ENCODE results near the gene BLTP2.

BLTP2 gene

GRCh38 chr17:28644787-28645575 is at the start of gene BLTP2:
Gene BLTP2 (minus strand): TSS chr17:28645158. CDS start chr17:28645056, 102 bp downstream.
- peak within 1 kb of the TSS; percentile 83 for H3K27ac ChIP-seq (ENCODE audit: low read depth, low read length)
- H3K27me3 ChIP-seq (ENCODE audit: control insufficient read depth in 1 of 2, insufficient read depth in 2 of 2, low read length in 2 of 2): no peaks in the 10 kb centered on the region
- peaks cover 30 to 42% of the 10 kb centered on the region in 2 donors for H3K4me1 ChIP-seq (ENCODE audit: control insufficient read depth in 1 of 2, insufficient read depth in 2 of 2, low read length in 2 of 2)
- no peaks in the 10 kb centered on the region for H3K9me3 ChIP-seq (ENCODE audit: control insufficient read depth in 1 of 2, low read length in 2 of 2)
- H3K36me3 ChIP-seq (ENCODE audit: control insufficient read depth in 1 of 2, insufficient read depth in 2 of 2, low read length in 2 of 2): peaks cover 25 to 45% of the 10 kb centered on the region in 2 donors
- H3K9ac ChIP-seq (ENCODE audit: low read depth in 1 of 2, low read length in 2 of 2): peak within 1 kb of the TSS; percentile 81 to 93
- H3K4me3 ChIP-seq (ENCODE audit: low read depth in 1 of 2, low read length in 2 of 2): peak within 1 kb of the TSS; percentile 94 to 96

GRCh38 chr17:28693869-28694268 is 48.9 kb upstream of the BLTP2 start:
- peaks cover 61 to 87% of the 10 kb centered on the region in 2 donors for H3K36me3 ChIP-seq (ENCODE audit: control insufficient read depth in 1 of 2, insufficient read depth in 2 of 2, low read length in 2 of 2)

GRCh38 chr17:28689011-28689410 is 44.1 kb upstream of the BLTP2 start:
- no peak overlapping the region for H3K4me3 ChIP-seq (ENCODE audit: low read depth in 1 of 2, low read length in 2 of 2)
- H3K4me1 ChIP-seq (ENCODE audit: control insufficient read depth in 1 of 2, insufficient read depth in 2 of 2, low read length in 2 of 2): peaks cover 0 to 6% of the 10 kb centered on the region in 2 donors
- H3K9me3 ChIP-seq (ENCODE audit: control insufficient read depth in 1 of 2, low read length in 2 of 2): no peaks in the 10 kb centered on the region
- no peak overlapping the region for H3K9ac ChIP-seq (ENCODE audit: low read depth in 1 of 2, low read length in 2 of 2)
- peaks cover 70 to 88% of the 10 kb centered on the region in 2 donors for H3K36me3 ChIP-seq (ENCODE audit: control insufficient read depth in 1 of 2, insufficient read depth in 2 of 2, low read length in 2 of 2)
- no peak overlapping the region for H3K27ac ChIP-seq (ENCODE audit: low read depth, low read length)
- no peaks in the 10 kb centered on the region for H3K27me3 ChIP-seq (ENCODE audit: control insufficient read depth in 1 of 2, insufficient read depth in 2 of 2, low read length in 2 of 2)

More at GRCh38 chr17:28693869-28694268, 48.9 kb upstream of the BLTP2 start:
- no peaks in the 10 kb centered on the region for H3K9me3 ChIP-seq (ENCODE audit: control insufficient read depth in 1 of 2, low read length in 2 of 2)
- H3K27me3 ChIP-seq (ENCODE audit: control insufficient read depth in 1 of 2, insufficient read depth in 2 of 2, low read length in 2 of 2): no peaks in the 10 kb centered on the region
- peaks cover 15 to 22% of the 10 kb centered on the region in 2 donors for H3K4me1 ChIP-seq (ENCODE audit: control insufficient read depth in 1 of 2, insufficient read depth in 2 of 2, low read length in 2 of 2)
- H3K4me3 ChIP-seq (ENCODE audit: low read depth in 1 of 2, low read length in 2 of 2): no peak overlapping the region
- H3K9ac ChIP-seq (ENCODE audit: low read depth in 1 of 2, low read length in 2 of 2): no peak overlapping the region
- H3K27ac ChIP-seq (ENCODE audit: low read depth, low read length): no peak overlapping the region

GRCh38 chr17:28688481-28688880 is 43.5 kb upstream of the BLTP2 start:
- H3K4me1 ChIP-seq (ENCODE audit: control insufficient read depth in 1 of 2, insufficient read depth in 2 of 2, low read length in 2 of 2): peaks cover 0 to 6% of the 10 kb centered on the region in 2 donors
- H3K27ac ChIP-seq (ENCODE audit: low read depth, low read length): no peak overlapping the region
- H3K36me3 ChIP-seq (ENCODE audit: control insufficient read depth in 1 of 2, insufficient read depth in 2 of 2, low read length in 2 of 2): peaks cover 67 to 86% of the 10 kb centered on the region in 2 donors
- no peaks in the 10 kb centered on the region for H3K9me3 ChIP-seq (ENCODE audit: control insufficient read depth in 1 of 2, low read length in 2 of 2)
- H3K27me3 ChIP-seq (ENCODE audit: control insufficient read depth in 1 of 2, insufficient read depth in 2 of 2, low read length in 2 of 2): no peaks in the 10 kb centered on the region
- H3K9ac ChIP-seq (ENCODE audit: low read depth in 1 of 2, low read length in 2 of 2): no peak overlapping the region
- no peak overlapping the region for H3K4me3 ChIP-seq (ENCODE audit: low read depth in 1 of 2, low read length in 2 of 2)

GRCh38 chr17:28686296-28686695 is 41.3 kb upstream of the BLTP2 start:
- Histone ChIP-seq H3K9me3 (ENCODE audit: control insufficient read depth in 1 of 2, low read length in 2 of 2) (no peaks in the 10 kb centered on the region), H3K27me3 (ENCODE audit: control insufficient read depth in 1 of 2, insufficient read depth in 2 of 2, low read length in 2 of 2) (no peaks in the 10 kb centered on the region), H3K9ac (ENCODE audit: low read depth in 1 of 2, low read length in 2 of 2) (no peak overlapping the region), H3K36me3 (ENCODE audit: control insufficient read depth in 1 of 2, insufficient read depth in 2 of 2, low read length in 2 of 2) (peaks cover 85 to 97% of the 10 kb centered on the region in 2 donors), H3K4me1 (ENCODE audit: control insufficient read depth in 1 of 2, insufficient read depth in 2 of 2, low read length in 2 of 2) (peaks cover 0 to 6% of the 10 kb centered on the region in 2 donors), H3K4me3 (ENCODE audit: low read depth in 1 of 2, low read length in 2 of 2) (no peak overlapping the region), H3K27ac (ENCODE audit: low read depth, low read length) (no peak overlapping the region)

- Histone ChIP-seq H3K9me3 (ENCODE audit: control insufficient read depth in 1 of 2, low read length in 2 of 2) (no peaks in the 10 kb centered on the region), H3K9ac (ENCODE audit: low read depth in 1 of 2, low read length in 2 of 2) (no peak overlapping the region), H3K27me3 (ENCODE audit: control insufficient read depth in 1 of 2, insufficient read depth in 2 of 2, low read length in 2 of 2) (no peaks in the 10 kb centered on the region), H3K36me3 (ENCODE audit: control insufficient read depth in 1 of 2, insufficient read depth in 2 of 2, low read length in 2 of 2) (peaks cover 85 to 94% of the 10 kb centered on the region in 2 donors), H3K4me1 (ENCODE audit: control insufficient read depth in 1 of 2, insufficient read depth in 2 of 2, low read length in 2 of 2) (peaks cover 0 to 6% of the 10 kb centered on the region in 2 donors), H3K4me3 (ENCODE audit: low read depth in 1 of 2, low read length in 2 of 2) (no peak overlapping the region), H3K27ac (ENCODE audit: low read depth, low read length) (no peak overlapping the region)
Observed at GRCh38 chr17:28685366-28685765, 40.4 kb upstream of the BLTP2 start.

GRCh38 chr17:28684963-28685362 is 40.0 kb upstream of the BLTP2 start:
- no peak overlapping the region for H3K9ac ChIP-seq (ENCODE audit: low read depth in 1 of 2, low read length in 2 of 2)

GRCh38 chr17:28682655-28683054 is 37.7 kb upstream of the BLTP2 start:
- Histone ChIP-seq H3K4me3 (ENCODE audit: low read depth in 1 of 2, low read length in 2 of 2) (no peak overlapping the region), H3K9ac (ENCODE audit: low read depth in 1 of 2, low read length in 2 of 2) (no peak overlapping the region)

More at GRCh38 chr17:28684963-28685362, 40.0 kb upstream of the BLTP2 start:
- no peaks in the 10 kb centered on the region for H3K27me3 ChIP-seq (ENCODE audit: control insufficient read depth in 1 of 2, insufficient read depth in 2 of 2, low read length in 2 of 2)
- no peaks in the 10 kb centered on the region for H3K9me3 ChIP-seq (ENCODE audit: control insufficient read depth in 1 of 2, low read length in 2 of 2)
- H3K4me1 ChIP-seq (ENCODE audit: control insufficient read depth in 1 of 2, insufficient read depth in 2 of 2, low read length in 2 of 2): peaks cover 0 to 6% of the 10 kb centered on the region in 2 donors
- H3K36me3 ChIP-seq (ENCODE audit: control insufficient read depth in 1 of 2, insufficient read depth in 2 of 2, low read length in 2 of 2): peaks cover 81 to 92% of the 10 kb centered on the region in 2 donors
- H3K4me3 ChIP-seq (ENCODE audit: low read depth in 1 of 2, low read length in 2 of 2): no peak overlapping the region
- H3K27ac ChIP-seq (ENCODE audit: low read depth, low read length): no peak overlapping the region

GRCh38 chr17:28675980-28676379 is 31.0 kb upstream of the BLTP2 start:
- no peaks in the 10 kb centered on the region for H3K27me3 ChIP-seq (ENCODE audit: control insufficient read depth in 1 of 2, insufficient read depth in 2 of 2, low read length in 2 of 2)
- no peak overlapping the region for H3K9ac ChIP-seq (ENCODE audit: low read depth in 1 of 2, low read length in 2 of 2)
- no peaks in the 10 kb centered on the region for H3K4me1 ChIP-seq (ENCODE audit: control insufficient read depth in 1 of 2, insufficient read depth in 2 of 2, low read length in 2 of 2)
- H3K9me3 ChIP-seq (ENCODE audit: control insufficient read depth in 1 of 2, low read length in 2 of 2): no peaks in the 10 kb centered on the region
- H3K27ac ChIP-seq (ENCODE audit: low read depth, low read length): no peak overlapping the region
- H3K36me3 ChIP-seq (ENCODE audit: control insufficient read depth in 1 of 2, insufficient read depth in 2 of 2, low read length in 2 of 2): peaks cover 61 to 91% of the 10 kb centered on the region in 2 donors
- H3K4me3 ChIP-seq (ENCODE audit: low read depth in 1 of 2, low read length in 2 of 2): no peak overlapping the region

More at GRCh38 chr17:28682655-28683054, 37.7 kb upstream of the BLTP2 start:
- Histone ChIP-seq H3K36me3 (ENCODE audit: control insufficient read depth in 1 of 2, insufficient read depth in 2 of 2, low read length in 2 of 2) (peaks cover 71 to 88% of the 10 kb centered on the region in 2 donors), H3K27me3 (ENCODE audit: control insufficient read depth in 1 of 2, insufficient read depth in 2 of 2, low read length in 2 of 2) (no peaks in the 10 kb centered on the region), H3K27ac (ENCODE audit: low read depth, low read length) (no peak overlapping the region), H3K4me1 (ENCODE audit: control insufficient read depth in 1 of 2, insufficient read depth in 2 of 2, low read length in 2 of 2) (no peaks in the 10 kb centered on the region), H3K9me3 (ENCODE audit: control insufficient read depth in 1 of 2, low read length in 2 of 2) (no peaks in the 10 kb centered on the region)

GRCh38 chr17:28675490-28675889 is 30.5 kb upstream of the BLTP2 start:
- Histone ChIP-seq H3K36me3 (ENCODE audit: control insufficient read depth in 1 of 2, insufficient read depth in 2 of 2, low read length in 2 of 2) (peaks cover 62 to 91% of the 10 kb centered on the region in 2 donors), H3K9me3 (ENCODE audit: control insufficient read depth in 1 of 2, low read length in 2 of 2) (no peaks in the 10 kb centered on the region)

More at GRCh38 chr17:28675490-28675889, 30.5 kb upstream of the BLTP2 start:
- no peaks in the 10 kb centered on the region for H3K27me3 ChIP-seq (ENCODE audit: control insufficient read depth in 1 of 2, insufficient read depth in 2 of 2, low read length in 2 of 2)
- H3K4me3 ChIP-seq (ENCODE audit: low read depth in 1 of 2, low read length in 2 of 2): no peak overlapping the region
- no peak overlapping the region for H3K9ac ChIP-seq (ENCODE audit: low read depth in 1 of 2, low read length in 2 of 2)
- H3K27ac ChIP-seq (ENCODE audit: low read depth, low read length): no peak overlapping the region
- H3K4me1 ChIP-seq (ENCODE audit: control insufficient read depth in 1 of 2, insufficient read depth in 2 of 2, low read length in 2 of 2): no peaks in the 10 kb centered on the region
